GM15510 (cell line): ENCODE results near the gene GSTM4.
A peak's percentile ranks its signal among the peaks of the same experiment; 100 is the strongest.

ENCODE experiments used
- POLR2A ChIP-seq: IDR thresholded peaks from 3 replicates; pipeline ENCODE4 v1.6.1; 2011; ENCODE audit warnings: borderline replicate concordance; ENCODE audit not compliant: insufficient read length; ENCODE audit errors: extremely low read depth

GSTM4 gene

DNA sequence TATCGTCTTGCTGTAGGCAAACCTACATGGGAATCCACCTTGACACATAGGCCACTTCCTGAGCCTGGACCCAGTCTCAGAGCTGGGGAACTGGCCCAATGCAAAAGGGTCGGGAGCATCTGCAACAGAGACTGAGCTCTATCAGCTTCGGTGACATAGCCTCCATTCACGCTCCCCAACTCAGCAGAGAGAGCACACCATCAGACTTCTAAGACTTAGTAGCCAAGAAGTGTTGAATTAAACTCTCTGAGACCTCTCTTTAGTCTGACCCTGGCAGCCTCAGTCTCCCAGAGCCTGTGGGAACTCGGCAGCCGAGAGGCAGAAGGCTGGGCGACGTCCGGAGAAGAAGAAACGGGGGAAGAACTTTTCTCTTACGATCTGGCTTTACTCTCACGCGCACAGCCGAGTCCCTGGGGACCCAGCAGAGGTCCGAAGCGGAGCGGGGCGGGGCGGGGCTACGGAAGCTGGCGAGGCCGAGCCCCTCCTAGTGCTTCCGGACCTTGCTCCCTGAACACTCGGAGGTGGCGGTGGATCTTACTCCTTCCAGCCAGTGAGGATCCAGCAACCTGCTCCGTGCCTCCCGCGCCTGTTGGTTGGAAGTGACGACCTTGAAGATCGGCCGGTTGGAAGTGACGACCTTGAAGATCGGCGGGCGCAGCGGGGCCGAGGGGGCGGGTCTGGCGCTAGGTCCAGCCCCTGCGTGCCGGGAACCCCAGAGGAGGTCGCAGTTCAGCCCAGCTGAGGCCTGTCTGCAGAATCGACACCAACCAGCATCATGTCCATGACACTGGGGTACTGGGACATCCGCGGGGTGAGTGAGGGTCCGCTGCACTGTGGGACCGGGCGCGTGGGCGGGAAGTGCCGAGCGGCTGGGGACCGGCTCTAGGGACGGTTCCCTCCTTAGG, at the start of gene GSTM4:
Gene GSTM4 (plus strand): TSS at position 485 of the 905 bp plus-strand sequence. CDS start 291 bp downstream, at position 776.
- TF ChIP-seq POLR2A, result peak; percentile 48

DNA sequence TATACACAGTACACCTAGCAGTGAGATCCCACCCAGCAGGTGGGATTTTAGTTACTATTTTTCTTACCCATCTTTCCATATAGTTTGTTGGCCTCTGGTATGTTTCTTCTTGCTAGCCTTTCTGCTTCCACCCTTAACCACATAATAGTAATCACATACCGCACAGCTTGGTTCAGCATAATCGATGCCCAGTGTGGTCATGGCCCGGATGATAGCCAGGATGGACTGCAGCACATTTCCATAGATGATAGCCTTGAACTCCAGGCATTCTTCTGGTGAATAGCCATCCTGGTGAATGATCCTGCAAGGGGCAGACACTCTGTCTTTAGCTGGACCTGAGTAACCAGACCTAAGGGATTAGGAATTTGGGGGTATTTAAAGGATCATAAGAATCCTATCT, 46.0 kb upstream of the GSTM4 start:
- no peak for TF ChIP-seq POLR2A

GRCh38 chr1:109610609-109611307, 45.1 kb upstream of the GSTM4 start:
- TF ChIP-seq POLR2A, result no peak

- TF ChIP-seq POLR2A, result no peak
These were observed 44.5 kb upstream of the GSTM4 start for GRCh38 chr1:109611308-109611990.

DNA sequence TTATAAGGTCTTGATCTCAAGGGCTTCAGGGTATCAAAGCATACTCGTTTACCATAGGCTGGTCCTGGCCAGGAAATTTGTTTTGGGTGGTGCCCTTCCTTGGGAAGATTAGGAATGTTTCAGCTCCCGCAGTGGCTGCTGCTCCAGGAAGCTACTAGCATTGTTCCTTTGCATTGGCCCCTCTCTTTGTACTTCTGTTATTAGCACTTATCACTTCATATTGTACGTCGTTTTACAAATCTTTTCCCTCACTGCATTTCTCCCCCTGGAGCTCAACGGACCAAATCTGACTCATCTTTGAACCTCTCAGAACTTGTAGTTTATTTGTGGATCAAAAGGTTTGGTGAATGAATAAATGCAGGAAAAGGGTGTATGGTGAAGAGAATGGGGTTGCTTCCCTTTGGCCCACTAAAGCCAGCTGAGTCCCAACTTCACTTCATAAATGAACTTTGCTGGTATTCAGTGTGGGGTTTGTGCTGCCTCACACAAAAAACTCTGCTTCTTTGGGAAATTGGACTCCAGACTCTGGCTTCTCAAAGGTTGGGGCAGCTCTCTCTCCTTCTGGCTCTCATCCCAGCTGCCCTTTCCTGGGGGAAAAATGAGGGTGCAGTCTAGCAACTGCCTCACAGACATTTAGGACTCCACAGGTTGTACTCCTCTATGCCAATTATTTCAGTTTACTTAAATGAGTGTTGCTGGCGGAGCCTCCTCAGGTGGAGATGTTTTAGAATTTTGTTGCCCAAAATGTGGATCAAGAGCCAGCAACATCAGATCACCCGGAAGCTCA, 42.3 kb upstream of the GSTM4 start:
- no peak for TF ChIP-seq POLR2A

GRCh38 chr1:109615879-109616278, 40.0 kb upstream of the GSTM4 start:
- no peak for TF ChIP-seq POLR2A

DNA sequence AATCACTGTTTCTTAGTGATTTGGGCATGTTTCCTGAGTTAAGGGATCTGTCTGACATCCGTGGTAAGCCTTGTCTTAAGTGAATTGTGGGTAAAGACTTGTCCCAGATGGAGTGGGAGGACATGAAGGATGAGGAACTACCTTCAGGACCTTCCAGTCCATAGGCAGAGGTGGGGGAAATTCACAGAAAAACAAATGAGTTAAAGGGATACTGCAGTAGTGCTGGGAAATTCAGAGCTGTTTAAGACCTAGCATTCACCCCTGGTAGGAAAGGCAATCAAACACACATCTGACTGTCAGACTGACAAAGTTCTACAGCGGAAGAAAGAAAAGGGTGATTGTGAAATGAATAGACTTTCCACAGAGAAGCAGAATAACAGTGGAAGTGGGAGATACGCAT, 39.5 kb upstream of the GSTM4 start:
- no peak for TF ChIP-seq POLR2A

DNA sequence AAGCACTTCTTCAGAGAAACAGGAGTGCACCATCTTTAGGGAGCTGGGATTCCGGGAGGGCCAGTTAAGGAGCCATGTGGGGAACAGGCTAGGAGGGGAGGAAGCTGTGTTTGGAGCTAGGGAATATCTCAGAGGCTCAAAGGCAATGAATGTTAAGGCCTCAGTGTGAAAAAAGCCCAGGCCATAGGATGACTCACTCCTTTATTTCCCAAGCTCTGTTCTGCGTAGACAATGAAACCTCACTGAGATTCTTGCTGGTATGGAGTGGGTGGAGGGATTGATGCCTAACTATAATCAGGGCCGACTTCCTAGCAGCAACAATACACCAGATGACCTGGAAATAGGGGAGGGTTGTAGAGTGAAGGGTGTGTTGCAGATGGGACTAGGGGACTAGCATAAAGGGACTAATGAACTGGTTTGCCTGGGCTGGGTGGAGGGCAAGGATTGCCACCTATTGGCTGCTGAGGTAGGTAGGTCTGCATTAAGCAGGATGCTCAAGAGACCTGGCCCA, 38.6 kb upstream of the GSTM4 start:
- no peak for TF ChIP-seq POLR2A

DNA sequence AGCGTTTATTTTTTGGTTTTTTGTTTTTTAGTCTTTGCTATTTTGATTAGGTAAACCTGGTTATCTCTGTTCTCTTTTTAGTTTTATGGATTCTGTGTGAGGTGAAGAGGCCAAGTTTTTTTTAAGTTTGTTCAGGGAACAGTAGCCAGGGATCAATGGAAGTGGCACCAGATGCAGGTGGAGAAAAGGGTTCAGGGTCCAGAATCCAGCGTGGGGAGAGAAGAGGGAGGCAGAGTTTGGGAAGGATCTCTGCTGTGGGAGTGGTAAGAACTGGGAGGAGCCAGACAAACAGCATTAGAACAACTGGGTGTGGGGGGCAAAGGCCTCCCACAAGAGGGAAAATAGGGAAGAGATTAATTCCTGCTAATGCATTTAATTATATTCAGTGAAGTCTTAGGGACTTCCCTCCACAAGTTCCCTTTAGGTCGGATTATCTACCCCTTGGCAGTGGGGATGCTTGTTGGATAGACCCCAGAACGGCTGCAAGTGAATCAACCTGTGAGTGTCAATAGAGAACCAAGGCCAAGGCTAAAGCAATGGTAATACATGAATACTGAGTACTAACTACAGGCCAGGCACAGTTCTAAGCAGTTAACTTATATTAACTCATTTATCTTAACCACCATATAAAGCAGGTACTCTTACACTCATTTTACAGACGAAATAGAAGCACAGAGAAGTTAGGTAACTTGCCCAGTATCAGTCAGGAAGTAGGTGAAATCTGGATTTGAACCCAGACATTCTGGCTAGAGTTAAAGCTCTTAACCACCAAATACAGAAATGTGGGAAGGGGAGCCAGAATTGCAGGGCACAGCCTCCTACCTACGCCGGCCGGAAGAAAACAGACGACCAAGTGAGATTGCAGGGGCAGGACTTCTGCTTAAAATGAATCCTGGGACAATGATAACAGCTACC, 37.0 kb upstream of the GSTM4 start:
- TF ChIP-seq POLR2A, result no peak

DNA sequence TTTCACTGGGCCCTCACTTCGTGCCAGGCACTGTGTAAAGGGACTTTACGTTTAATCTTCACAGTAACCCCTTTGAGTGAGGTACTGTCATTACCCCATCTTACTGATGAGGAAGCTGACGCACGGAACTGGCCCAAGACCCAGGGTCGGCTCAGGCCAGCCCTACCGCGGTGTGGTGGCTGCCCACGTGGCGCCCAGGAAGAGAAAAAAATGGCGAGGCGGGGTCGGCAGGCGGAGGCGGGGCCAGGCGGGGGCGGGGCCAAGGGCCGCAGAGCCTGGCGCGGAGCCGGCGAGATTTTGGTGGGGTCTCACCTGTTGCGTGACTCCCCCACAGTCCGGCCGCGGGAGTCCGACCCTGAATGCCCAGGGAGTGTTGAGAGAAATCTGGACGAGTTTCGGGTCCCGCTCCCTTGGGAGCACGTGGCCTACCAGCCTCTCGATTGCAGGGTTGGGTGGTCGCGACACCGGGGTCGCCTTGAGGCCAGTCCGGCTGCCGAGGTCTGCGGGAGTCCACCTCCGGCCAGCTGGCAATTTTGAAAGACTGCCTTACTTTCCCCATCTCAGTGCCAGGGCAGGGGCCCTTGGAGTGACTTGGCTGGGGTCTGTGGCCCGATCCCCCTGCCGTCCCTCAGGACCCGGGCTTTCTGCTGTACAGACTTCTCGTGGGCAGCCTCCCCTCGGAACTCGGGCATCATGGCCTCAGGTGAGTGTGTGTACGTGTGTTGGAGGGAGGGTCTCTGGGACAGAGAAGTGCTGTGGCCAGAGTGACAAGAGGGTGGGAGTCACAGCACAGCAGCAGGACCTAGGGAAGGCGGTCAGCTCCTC, 36.1 kb upstream of the GSTM4 start, which contains the start of the genes AMPD2 and GNAT2:
Gene AMPD2 (plus strand): TSS at position 262 of the 825 bp plus-strand sequence. CDS start 1,339 bp downstream, outside the sequence.
Gene GNAT2 (minus strand): TSS at position 41 of the 825 bp plus-strand sequence. CDS start 6,746 bp downstream, outside the sequence.
- peak; percentile 80 for TF ChIP-seq POLR2A

DNA sequence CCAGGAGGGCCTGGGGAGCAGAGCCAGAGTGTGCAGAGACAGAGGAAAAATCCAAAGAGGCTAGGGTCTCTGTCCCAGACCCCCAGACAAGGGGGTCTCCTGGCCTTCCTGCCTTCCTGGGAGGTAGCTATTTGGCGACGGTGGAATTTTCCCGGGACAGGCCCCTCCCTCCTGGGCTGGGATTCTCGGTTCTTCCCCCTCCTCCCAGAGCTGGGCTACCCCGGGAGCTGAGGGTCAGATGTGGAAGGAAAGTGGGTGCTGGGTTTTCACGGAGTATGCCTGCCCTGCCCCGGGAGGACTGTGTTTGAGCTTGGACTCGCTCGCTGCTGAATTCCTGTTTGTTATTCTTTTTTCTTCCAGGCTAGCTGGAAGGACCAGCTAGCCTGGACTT, 35.5 kb upstream of the GSTM4 start:
- TF ChIP-seq POLR2A, result no peak

GRCh38 chr1:109620841-109621286, 35.0 kb upstream of the GSTM4 start:
- TF ChIP-seq POLR2A, result peak; percentile 32

GRCh38 chr1:109621379-109622136, 34.3 kb upstream of the GSTM4 start:
- no peak for TF ChIP-seq POLR2A
